ENCODE measurements around the gene FRMD4A. TPM values are rescaled to one million over a fixed set of nuclear protein-coding genes. Genes with fewer than 3 reads are reported as not detected.
A peak's percentile ranks its signal among the peaks of the same experiment; 100 is the strongest.
"Not testable (repeated sequence)": the region's sequence is repeated elsewhere in the genome, so short reads cannot be mapped to it uniquely, and the experiment has no call there.

FRMD4A gene
- polyA plus RNA-seq, 1 of the 3 experiments (the other 2 are of a cell fraction), result 37.7 TPM

GRCh38 chr10:14200698-14201544 lies 129.8 kb downstream of the FRMD4A start:
- Histone ChIP-seq H3K4me3 (ENCODE audit: low read depth in 2 of 2, low read length in 1 of 2) (no peak overlapping the region), H3K27ac (ENCODE audit: low read depth in 2 of 2, low read length in 1 of 2) (no peak overlapping the region), H3K9me3 (no peaks in the 10 kb centered on the region), H3F3A (replicated peaks; ENCODE audit: insufficient read depth) (no peaks in the 10 kb centered on the region), H2AFZ (ENCODE audit: low read depth) (no peak overlapping the region), H3K9me2 (no peaks in the 10 kb centered on the region), H3K4me2 (no peak overlapping the region), H3K27me3 (ENCODE audit: insufficient read depth) (no peaks in the 10 kb centered on the region), H3K9ac (no peak overlapping the region), H4K20me1 (ENCODE audit: insufficient read depth) (no peaks in the 10 kb centered on the region), H3K79me2 (ENCODE audit: insufficient read depth) (no peaks in the 10 kb centered on the region), H3K36me3 (replicated peaks in 1 of 2; ENCODE audit: control insufficient read depth in 1 of 2, insufficient read depth in 2 of 2, low read length in 1 of 2) (no peaks in the 10 kb centered on the region), H3K4me1 (ENCODE audit: control insufficient read depth in 1 of 2, insufficient read depth in 2 of 2, low read depth in 1 of 2, low read length in 1 of 2) (no peaks in the 10 kb centered on the region)
- CTCF ChIA-PET, result interaction anchor here (0.6 to 3.5 kb wide), 12 partner anchors 9 to 702 kb away, joined by 3 to 21 read pairs (median 3); no protein-coding TSS in a partner anchor
- WGBS (ENCODE audit: low lambda C conversion rate), result 51% methylated on average over 16 of the region's 16 CpGs
- peak; percentile 26 for DNase-seq
- TF ChIP-seq MEF2A (IDR thresholded peaks at IDR 0.05; ENCODE audit: borderline replicate concordance, low read depth), result no peak
- TF ChIP-seq NFIC (IDR thresholded peaks at IDR 0.05; ENCODE audit: borderline replicate concordance), result no peak
- TF ChIP-seq, protein P1, sequence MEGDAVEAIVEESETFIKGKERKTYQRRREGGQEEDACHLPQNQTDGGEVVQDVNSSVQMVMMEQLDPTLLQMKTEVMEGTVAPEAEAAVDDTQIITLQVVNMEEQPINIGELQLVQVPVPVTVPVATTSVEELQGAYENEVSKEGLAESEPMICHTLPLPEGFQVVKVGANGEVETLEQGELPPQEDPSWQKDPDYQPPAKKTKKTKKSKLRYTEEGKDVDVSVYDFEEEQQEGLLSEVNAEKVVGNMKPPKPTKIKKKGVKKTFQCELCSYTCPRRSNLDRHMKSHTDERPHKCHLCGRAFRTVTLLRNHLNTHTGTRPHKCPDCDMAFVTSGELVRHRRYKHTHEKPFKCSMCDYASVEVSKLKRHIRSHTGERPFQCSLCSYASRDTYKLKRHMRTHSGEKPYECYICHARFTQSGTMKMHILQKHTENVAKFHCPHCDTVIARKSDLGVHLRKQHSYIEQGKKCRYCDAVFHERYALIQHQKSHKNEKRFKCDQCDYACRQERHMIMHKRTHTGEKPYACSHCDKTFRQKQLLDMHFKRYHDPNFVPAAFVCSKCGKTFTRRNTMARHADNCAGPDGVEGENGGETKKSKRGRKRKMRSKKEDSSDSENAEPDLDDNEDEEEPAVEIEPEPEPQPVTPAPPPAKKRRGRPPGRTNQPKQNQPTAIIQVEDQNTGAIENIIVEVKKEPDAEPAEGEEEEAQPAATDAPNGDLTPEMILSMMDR (IDR thresholded peaks at IDR 0.05), result peak; percentile 45
- POLR2A ChIA-PET, result no interaction called here

DNA sequence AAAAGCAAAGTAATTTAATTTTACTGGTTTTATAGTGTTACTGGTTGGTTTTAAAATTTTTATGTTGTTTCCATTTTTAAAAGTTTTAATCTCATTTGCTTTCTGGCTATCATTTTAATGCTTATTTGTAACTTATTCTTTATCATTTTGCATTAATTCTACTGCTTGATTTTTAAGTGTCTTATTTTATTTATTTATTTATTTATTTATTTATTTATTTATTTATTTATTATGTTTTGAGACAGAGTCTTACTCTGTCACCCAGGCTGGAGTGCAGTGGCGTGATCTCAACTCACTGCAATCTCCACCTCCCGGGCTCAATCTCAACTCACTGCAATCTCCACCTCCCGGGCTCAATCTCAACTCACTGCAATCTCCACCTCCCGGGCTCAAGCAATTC lies 131.6 kb downstream of the FRMD4A start:
- DNase-seq; H3K27ac ChIP-seq (ENCODE audit: low read depth in 2 of 2, low read length in 1 of 2); H3K79me2 ChIP-seq (ENCODE audit: insufficient read depth); H3K4me2 ChIP-seq; H4K20me1 ChIP-seq (ENCODE audit: insufficient read depth); H3K36me3 ChIP-seq (replicated peaks in 1 of 2; ENCODE audit: control insufficient read depth in 1 of 2, insufficient read depth in 2 of 2, low read length in 1 of 2); H3K9me2 ChIP-seq; H2AFZ ChIP-seq (ENCODE audit: low read depth); H3K4me1 ChIP-seq (ENCODE audit: control insufficient read depth in 1 of 2, insufficient read depth in 2 of 2, low read depth in 1 of 2, low read length in 1 of 2); POLR2A ChIA-PET; H3K27me3 ChIP-seq (ENCODE audit: insufficient read depth); H3K9ac ChIP-seq; H3F3A ChIP-seq (replicated peaks; ENCODE audit: insufficient read depth); H3K4me3 ChIP-seq (ENCODE audit: low read depth in 2 of 2, low read length in 1 of 2); H3K9me3 ChIP-seq: not testable (repeated sequence)
- CTCF ChIA-PET, result interaction anchor here (1.5 to 3.5 kb wide), 3 partner anchors 10 to 280 kb away, joined by 5 to 21 read pairs (median 6); no protein-coding TSS in a partner anchor
- 69% methylated on average over 4 of the region's 4 CpGs for WGBS (ENCODE audit: low lambda C conversion rate)

- ChIA-PET POLR2A (no interaction called here), CTCF (interaction anchor here (0.5 to 4.8 kb wide), 8 partner anchors 9 to 292 kb away, joined by 3 to 43 read pairs (median 6); no protein-coding TSS in a partner anchor)
- Histone ChIP-seq H4K20me1 (ENCODE audit: insufficient read depth) (no peaks in the 10 kb centered on the region), H3F3A (replicated peaks; ENCODE audit: insufficient read depth) (no peaks in the 10 kb centered on the region), H3K9me3 (no peaks in the 10 kb centered on the region), H3K27me3 (ENCODE audit: insufficient read depth) (no peaks in the 10 kb centered on the region; the same call in 1 of the 2 replicates), H3K79me2 (ENCODE audit: insufficient read depth) (no peaks in the 10 kb centered on the region), H3K4me2 (no peak overlapping the region), H3K36me3 (replicated peaks in 1 of 2; ENCODE audit: control insufficient read depth in 1 of 2, insufficient read depth in 2 of 2, low read length in 1 of 2) (no peaks in the 10 kb centered on the region), H3K4me1 (ENCODE audit: control insufficient read depth in 1 of 2, insufficient read depth in 2 of 2, low read depth in 1 of 2, low read length in 1 of 2) (no peaks in the 10 kb centered on the region), H3K9me2 (no peaks in the 10 kb centered on the region), H3K27ac (ENCODE audit: low read depth in 2 of 2, low read length in 1 of 2) (no peak overlapping the region), H2AFZ (ENCODE audit: low read depth) (no peak overlapping the region), H3K9ac (no peak overlapping the region), H3K4me3 (ENCODE audit: low read depth in 2 of 2, low read length in 1 of 2) (no peak overlapping the region)
- DNase-seq, result no peak
- no peak for TF ChIP-seq RCOR1 (IDR thresholded peaks at IDR 0.05; ENCODE audit: low read length)
- no peak for TF ChIP-seq MXI1 (IDR thresholded peaks at IDR 0.05; ENCODE audit: low read depth, low read length)
- TF ChIP-seq ELF1 (IDR thresholded peaks at IDR 0.05), result no peak
- no peak for TF ChIP-seq GABPA (IDR thresholded peaks at IDR 0.05; ENCODE audit: low read depth)
- TF ChIP-seq FOXM1 (IDR thresholded peaks at IDR 0.05; ENCODE audit: low read depth), result no peak
- TF ChIP-seq, protein P2, sequence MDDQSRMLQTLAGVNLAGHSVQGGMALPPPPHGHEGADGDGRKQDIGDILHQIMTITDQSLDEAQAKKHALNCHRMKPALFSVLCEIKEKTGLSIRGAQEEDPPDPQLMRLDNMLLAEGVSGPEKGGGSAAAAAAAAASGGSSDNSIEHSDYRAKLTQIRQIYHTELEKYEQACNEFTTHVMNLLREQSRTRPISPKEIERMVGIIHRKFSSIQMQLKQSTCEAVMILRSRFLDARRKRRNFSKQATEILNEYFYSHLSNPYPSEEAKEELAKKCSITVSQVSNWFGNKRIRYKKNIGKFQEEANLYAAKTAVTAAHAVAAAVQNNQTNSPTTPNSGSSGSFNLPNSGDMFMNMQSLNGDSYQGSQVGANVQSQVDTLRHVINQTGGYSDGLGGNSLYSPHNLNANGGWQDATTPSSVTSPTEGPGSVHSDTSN (IDR thresholded peaks at IDR 0.05), result no peak
- TF ChIP-seq SMC3 (IDR thresholded peaks at IDR 0.05; ENCODE audit: low read depth, low read length), result no peak
- TF ChIP-seq, protein P3, sequence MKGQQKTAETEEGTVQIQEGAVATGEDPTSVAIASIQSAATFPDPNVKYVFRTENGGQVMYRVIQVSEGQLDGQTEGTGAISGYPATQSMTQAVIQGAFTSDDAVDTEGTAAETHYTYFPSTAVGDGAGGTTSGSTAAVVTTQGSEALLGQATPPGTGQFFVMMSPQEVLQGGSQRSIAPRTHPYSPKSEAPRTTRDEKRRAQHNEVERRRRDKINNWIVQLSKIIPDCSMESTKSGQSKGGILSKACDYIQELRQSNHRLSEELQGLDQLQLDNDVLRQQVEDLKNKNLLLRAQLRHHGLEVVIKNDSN (IDR thresholded peaks at IDR 0.05; ENCODE audit: borderline replicate concordance, low read depth), result no peak
- TF ChIP-seq, protein P4, sequence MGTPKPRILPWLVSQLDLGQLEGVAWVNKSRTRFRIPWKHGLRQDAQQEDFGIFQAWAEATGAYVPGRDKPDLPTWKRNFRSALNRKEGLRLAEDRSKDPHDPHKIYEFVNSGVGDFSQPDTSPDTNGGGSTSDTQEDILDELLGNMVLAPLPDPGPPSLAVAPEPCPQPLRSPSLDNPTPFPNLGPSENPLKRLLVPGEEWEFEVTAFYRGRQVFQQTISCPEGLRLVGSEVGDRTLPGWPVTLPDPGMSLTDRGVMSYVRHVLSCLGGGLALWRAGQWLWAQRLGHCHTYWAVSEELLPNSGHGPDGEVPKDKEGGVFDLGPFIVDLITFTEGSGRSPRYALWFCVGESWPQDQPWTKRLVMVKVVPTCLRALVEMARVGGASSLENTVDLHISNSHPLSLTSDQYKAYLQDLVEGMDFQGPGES (IDR thresholded peaks at IDR 0.05; ENCODE audit: low read depth, low read length), result no peak
- no peak for TF ChIP-seq RXRA (IDR thresholded peaks at IDR 0.05; ENCODE audit: borderline replicate concordance, low read depth)
- WGBS (ENCODE audit: low lambda C conversion rate), result 56% methylated on average over 8 of the region's 9 CpGs
Observed at GRCh38 chr10:14198078-14198477, 132.6 kb downstream of the FRMD4A start.
